ENCODE data around the gene SLC17A7.

- no peak for TF ChIP-seq CTCF (IDR thresholded peaks at IDR 0.05)
- TF ChIP-seq ZFX (IDR thresholded peaks at IDR 0.05; ENCODE audit: borderline replicate concordance) = no peak
These were observed 37.7 kb downstream of the SLC17A7 start for GRCh38 chr19:49403404-49404187.
